Activated B cell treated with CpG ODN at 0.5 μM for 24 hours (primary cell): ENCODE results near the gene PRKAG2. TPM values are rescaled to one million over a fixed set of nuclear protein-coding genes. Genes with fewer than 3 reads are reported as not detected.

Experiments used
- ATAC-seq: fragments of 200-7000 bp; cut with Tn5 transposase; one replicate; pipeline ENCODE4 v1.10.0; 2021; ENCODE audit warnings: low read depth, mild to moderate bottlenecking, moderate library complexity
- CTCF ChIA-PET: fragments of 350-600 bp; sonication (Branson Sonifier 250); formaldehyde crosslinking; loops from one replicate; lab custom pipeline; 2021; ENCODE audit warnings: antibody characterized with exemption; lab: Charles Lee
- POLR2A ChIA-PET: fragments of 350-600 bp; sonication (Branson Sonifier 250); formaldehyde crosslinking; loops from one replicate; lab custom pipeline; 2021; ENCODE audit warnings: antibody characterized with exemption; lab: Charles Lee
- DNase-seq: peaks from one replicate; pipeline ENCODE4 v3.0.0; 2022
- H3K27ac Mint-ChIP-seq: one replicate; pipeline ENCODE4 v1.8.0; 2020; ENCODE audit warnings: mixed read lengths
- H3K27me3 Mint-ChIP-seq: one replicate; pipeline ENCODE4 v1.8.0; 2021; ENCODE audit warnings: mixed read lengths
- H3K36me3 Mint-ChIP-seq: one replicate; pipeline ENCODE4 v1.8.0; 2021; ENCODE audit warnings: low read depth, mixed read lengths
- H3K4me1 Mint-ChIP-seq: one replicate; pipeline ENCODE4 v1.8.0; 2021; ENCODE audit warnings: mixed read lengths
- H3K4me3 Mint-ChIP-seq: one replicate; pipeline ENCODE4 v1.8.0; 2020; ENCODE audit warnings: mild to moderate bottlenecking, mixed read lengths
- H3K9me3 Mint-ChIP-seq: one replicate; pipeline ENCODE4 v1.8.0; 2020; ENCODE audit warnings: mixed read lengths
- CTCF ChIP-seq: fragments of 200-600 bp; IDR thresholded peaks from one replicate; pipeline ENCODE4 v1.8.0; 2022; ENCODE audit warnings: antibody characterized with exemption, mild to moderate bottlenecking
- intact Hi-C: fragments of 100-400 bp; cut with micrococcal nuclease; formaldehyde crosslinking; loops from one replicate; pipeline ENCODE4 v1.15.1; 2024
- total RNA-seq: library from RNA; stranded (reverse); gene quantifications from 2 replicates; pipeline ENCODE4 v1.2.3, GENCODE V29; 2022

PRKAG2 gene
- total RNA-seq, 1 donor from 2014 or later: 19.7 TPM

- ChIA-PET POLR2A (no interaction called here), CTCF (interaction anchor here (1.1 kb wide), 1 partner anchor 49 kb away, joined by 3 read pairs; no protein-coding TSS in a partner anchor)
- Mint-ChIP-seq H3K4me1 (peaks cover 16% of the 10 kb centered on the region), H3K4me3 (no peak overlapping the region), H3K36me3 (peaks cover 44% of the 10 kb centered on the region), H3K9me3 (no peaks in the 10 kb centered on the region), H3K27ac (no peak overlapping the region), H3K27me3 (no peaks in the 10 kb centered on the region)
- intact Hi-C loops: no loop called here
- no peak for DNase-seq
- no peak for TF ChIP-seq CTCF
- peak; percentile 45 for ATAC-seq
Observed at GRCh38 chr7:151590071-151590849, 286.7 kb downstream of the PRKAG2 start.

GRCh38 chr7:151588982-151589381, 287.9 kb downstream of the PRKAG2 start:
- Mint-ChIP-seq H3K27ac (no peak overlapping the region), H3K9me3 (no peaks in the 10 kb centered on the region), H3K4me3 (no peak overlapping the region), H3K4me1 (peaks cover 16% of the 10 kb centered on the region), H3K36me3 (peaks cover 43% of the 10 kb centered on the region), H3K27me3 (no peaks in the 10 kb centered on the region)
- ChIA-PET POLR2A (no interaction called here), CTCF (no interaction called here)
- intact Hi-C loops: no loop called here
- no peak for ATAC-seq
- no peak for DNase-seq
- TF ChIP-seq CTCF: no peak

- Mint-ChIP-seq H3K27ac (no peak overlapping the region), H3K4me3 (no peak overlapping the region), H3K4me1 (peaks cover 14% of the 10 kb centered on the region), H3K9me3 (no peaks in the 10 kb centered on the region), H3K36me3 (peaks cover 34% of the 10 kb centered on the region), H3K27me3 (no peaks in the 10 kb centered on the region)
- TF ChIP-seq CTCF: no peak
- DNase-seq (no peak), ATAC-seq (no peak)
- intact Hi-C loops: no loop called here
- ChIA-PET POLR2A (no interaction called here), CTCF (no interaction called here)
Observed at GRCh38 chr7:151586531-151587260, 290.2 kb downstream of the PRKAG2 start.

GRCh38 chr7:151585744-151586393, 291.0 kb downstream of the PRKAG2 start:
- ChIA-PET POLR2A (interaction anchor here (0.6 kb wide), 2 partner anchors 30 to 273 kb away, joined by 3 read pairs; no protein-coding TSS in a partner anchor), CTCF (no interaction called here)
- ATAC-seq (no peak), DNase-seq (no peak)
- no peak overlapping the region for H3K27ac Mint-ChIP-seq
- no peaks in the 10 kb centered on the region for H3K9me3 Mint-ChIP-seq
- no peak overlapping the region for H3K4me3 Mint-ChIP-seq
- peaks cover 32% of the 10 kb centered on the region for H3K36me3 Mint-ChIP-seq
- H3K4me1 Mint-ChIP-seq: peaks cover 9% of the 10 kb centered on the region
- TF ChIP-seq CTCF: no peak
- intact Hi-C loops: no loop called here
- no peaks in the 10 kb centered on the region for H3K27me3 Mint-ChIP-seq

- Mint-ChIP-seq H3K36me3 (peaks cover 33% of the 10 kb centered on the region), H3K4me1 (no peaks in the 10 kb centered on the region), H3K9me3 (peaks cover 7% of the 10 kb centered on the region), H3K4me3 (no peak overlapping the region), H3K27me3 (no peaks in the 10 kb centered on the region), H3K27ac (no peak overlapping the region)
- no peak for DNase-seq
- POLR2A ChIA-PET: no interaction called here
- no peak for ATAC-seq
- TF ChIP-seq CTCF: no peak
- intact Hi-C loops: no loop called here
- CTCF ChIA-PET: no interaction called here
Observed at GRCh38 chr7:151581741-151582140, 295.2 kb downstream of the PRKAG2 start.
